Endothelial cell of umbilical vein (primary cell): ENCODE results near the gene AKR7A2. TPM values are rescaled to one million over a fixed set of nuclear protein-coding genes. Genes with fewer than 3 reads are reported as not detected.

ENCODE experiments used
- BruUV-seq: library from RNA; stranded (reverse); fragments of 400-500 nt; replicated peaks from 2 replicates; lab custom pipeline; 2021; lab: Mats Ljungman, UMichigan
- CTCF ChIA-PET: fragments of 300-600, 350-600 bp; sonication (Branson Sonifier 250); formaldehyde crosslinking; loops from one replicate; lab custom pipeline; 2021; ENCODE audit warnings: antibody characterized with exemption, inconsistent platforms; lab: Charles Lee
- POLR2A ChIA-PET: fragments of 300-600, 350-600 bp; sonication (Branson Sonifier 250); formaldehyde crosslinking; loops from one replicate; lab custom pipeline; 2021; ENCODE audit warnings: antibody characterized with exemption, inconsistent platforms; lab: Charles Lee
- DNase-seq: peaks from one replicate; pipeline ENCODE4 v3.0.0-alpha.2; 2011; ENCODE audit warnings: low read depth, low spot score
- FAIRE-seq: peaks from 2 replicates; lab custom pipeline; 2011; peaks lifted over from hg19 to GRCh38; lab: Jason Lieb, UNC
- H2AFZ ChIP-seq: 2 replicates; pipeline ENCODE4 v1.6.0; 2012; ENCODE audit warnings: low read depth, low read length, control low read depth, inconsistent platforms
- H3K27ac ChIP-seq: 2 replicates; pipeline ENCODE4 v1.5.1; 2011; ENCODE audit warnings: low read depth, mild to moderate bottlenecking, control low read depth, low read length, moderate library complexity; ENCODE audit not compliant: insufficient read depth
- H3K27me3 ChIP-seq, 2 experiments: 2 replicates each; pipeline versions ENCODE4 v1.6.0 to v1.6.1; 2011; ENCODE audit warnings: low read length in 2 of 2, mixed read lengths in 1 of 2; ENCODE audit not compliant: control insufficient read depth in 2 of 2, insufficient read depth in 2 of 2
- H3K36me3 ChIP-seq, 2 experiments: 2 replicates in 1 of 2; 3 replicates in 1 of 2; pipeline ENCODE4 v1.5.1; 2011; ENCODE audit warnings: low read length in 2 of 2, mild to moderate bottlenecking in 1 of 2, moderate library complexity in 1 of 2; ENCODE audit not compliant: control insufficient read depth in 2 of 2, insufficient read depth in 2 of 2; ENCODE audit errors: extremely low read depth in 1 of 2
- H3K4me1 ChIP-seq: 3 replicates; pipeline ENCODE4 v1.5.1; 2011; ENCODE audit warnings: mild to moderate bottlenecking, low read length; ENCODE audit not compliant: control insufficient read depth, insufficient read depth; ENCODE audit errors: extremely low read depth
- H3K4me2 ChIP-seq: 2 replicates; pipeline ENCODE4 v1.6.1; 2011; ENCODE audit warnings: low read length, control low read depth, mixed read lengths; ENCODE audit not compliant: insufficient read depth
- H3K4me3 ChIP-seq, 3 experiments: fragments of 200-600 bp in 1 of 3; sonication (generic), shearing (Covaris generic) in 1 of 3; replicated peaks in 1 of 3; 2 replicates each; pipeline ENCODE4 v1.5.1; 2011 to 2016; ENCODE audit warnings: control low read depth in 3 of 3, low read length in 3 of 3, mild to moderate bottlenecking in 2 of 3, inconsistent platforms in 1 of 3, low read depth in 1 of 3, moderate library complexity in 1 of 3; ENCODE audit not compliant: insufficient read depth in 1 of 3
- H3K79me2 ChIP-seq: 2 replicates; pipeline ENCODE4 v1.6.0; 2012; ENCODE audit warnings: low read length, inconsistent platforms; ENCODE audit not compliant: control insufficient read depth, insufficient read depth
- H3K9ac ChIP-seq: replicated peaks from 2 replicates; pipeline ENCODE3; 2011; ENCODE audit warnings: low read length, control low read depth; ENCODE audit not compliant: insufficient read depth; ENCODE audit errors: extremely low read depth
- H3K9me1 ChIP-seq: replicated peaks from 3 replicates; pipeline ENCODE4 v1.6.0; 2011; ENCODE audit warnings: mild to moderate bottlenecking, low read length; ENCODE audit not compliant: control insufficient read depth, insufficient read depth; ENCODE audit errors: extremely low read depth
- H3K9me3 ChIP-seq: replicated peaks from 2 replicates; pipeline ENCODE4 v1.5.1; 2012; ENCODE audit warnings: low read length, inconsistent platforms; ENCODE audit not compliant: control insufficient read depth, insufficient read depth
- H4K20me1 ChIP-seq: replicated peaks from 2 replicates; pipeline ENCODE3; 2011; ENCODE audit warnings: mild to moderate bottlenecking, low read length; ENCODE audit not compliant: control insufficient read depth, insufficient read depth; ENCODE audit errors: extremely low read depth
- EZH2 ChIP-seq: IDR thresholded peaks from 2 replicates; pipeline ENCODE4 v1.6.1; 2012; ENCODE audit warnings: borderline replicate concordance, low read depth, mild to moderate bottlenecking, moderate library complexity, low read length, inconsistent platforms; ENCODE audit not compliant: severe bottlenecking
- FOS ChIP-seq: IDR thresholded peaks from 2 replicates; pipeline ENCODE4 v1.6.1; 2011; ENCODE audit warnings: mild to moderate bottlenecking, low read length, moderate library complexity, borderline replicate concordance; ENCODE audit not compliant: insufficient read depth
- GATA2 ChIP-seq: IDR thresholded peaks from 2 replicates; pipeline ENCODE4 v1.7.0; 2011; ENCODE audit warnings: low read depth, mild to moderate bottlenecking, moderate library complexity, mixed read lengths, low read length; ENCODE audit not compliant: insufficient read length, insufficient read depth
- JUN ChIP-seq: IDR thresholded peaks from 2 replicates; pipeline ENCODE4 v1.6.1; 2011; ENCODE audit warnings: borderline replicate concordance, low read depth; ENCODE audit not compliant: insufficient read length, insufficient read depth
- MAX ChIP-seq: IDR thresholded peaks from 2 replicates; pipeline ENCODE4 v1.6.1; 2011; ENCODE audit not compliant: insufficient read depth, insufficient read length
- MYC ChIP-seq: IDR thresholded peaks from one replicate; pipeline ENCODE4 v1.6.1; 2011; ENCODE audit warnings: mild to moderate bottlenecking, low read depth, low read length
- POLR2A ChIP-seq: IDR thresholded peaks from 2 replicates; pipeline ENCODE4 v1.6.1; 2012; ENCODE audit warnings: low read depth, mild to moderate bottlenecking, control low read depth, low read length
- POLR2AphosphoS5 ChIP-seq: IDR thresholded peaks from 2 replicates; pipeline ENCODE4 v1.6.1; 2012; ENCODE audit warnings: low read depth, mild to moderate bottlenecking, control low read depth, low read length, moderate library complexity; ENCODE audit not compliant: insufficient read depth
- dilution Hi-C: fragments of 300-500 bp; cut with MboI; formaldehyde crosslinking; loops from one replicate; pipeline ENCODE4 v1.15.0; 2019; ENCODE audit warnings: low sequenced_read_pairs; ENCODE audit not compliant: extremely low pct_ligation_motif_present
- intact Hi-C: fragments of 100-400 bp; cut with micrococcal nuclease; formaldehyde crosslinking; loops from one replicate; pipeline ENCODE4 v1.10.0; 2022
- polyA plus RNA-seq, 4 experiments: library from polyadenylated mRNA; depleted of rRNA in 3 of 4; stranded (reverse) in 3 of 4; unstranded in 1 of 4; fragments of >200 nt; gene quantifications; 2 replicates each; pipeline versions ENCODE4 v1.2.1 to v1.2.3, GENCODE V29; 2011 to 2012; ENCODE audit warnings: missing spikeins in 1 of 4
- total RNA-seq: library from RNA; stranded (reverse); gene quantifications from 2 replicates; pipeline ENCODE4 v1.2.3, GENCODE V29; 2021
- TF ChIP-seq, protein P1 (sequence below), 2 donors: IDR thresholded peaks; 1 replicate in 1 of 2; 2 replicates in 1 of 2; pipeline ENCODE4 v1.5.1; 2011; ENCODE audit warnings: low read length in 2 of 2, mild to moderate bottlenecking in 2 of 2, moderate library complexity in 2 of 2, control low read depth in 1 of 2, inconsistent platforms in 1 of 2, low read depth in 1 of 2; ENCODE audit not compliant: insufficient read depth in 1 of 2; ENCODE audit errors: extremely low read depth in 1 of 2

AKR7A2 gene
- total and polyA plus RNA-seq, 2 donors (not counting 3 experiments of a cell fraction or from before 2014, with no cell fraction given) = 48.0 to 70.7 TPM

- BruUV-seq = no TSS peak
- DNase-seq (no peak), FAIRE-seq (no peak)
- H3K4me3 ChIP-seq = no peak overlapping the region
- H3K9me3 ChIP-seq = no peaks in the 10 kb centered on the region
- H3K27me3 ChIP-seq = no peaks in the 10 kb centered on the region
- no peak overlapping the region for H3K9ac ChIP-seq
- dilution Hi-C loops (no loop called here), intact Hi-C loops (no loop called here)
- H3K36me3 ChIP-seq = peaks cover 0 to 4% of the 10 kb centered on the region in 2 experiments
- POLR2A ChIA-PET = no interaction called here
- H4K20me1 ChIP-seq = no peaks in the 10 kb centered on the region
- no peak overlapping the region for H3K27ac ChIP-seq
- H3K79me2 ChIP-seq = no peaks in the 10 kb centered on the region
- CTCF ChIA-PET = interaction anchor here (1.3 kb wide), 1 partner anchor 321 kb away, joined by 5 read pairs; no protein-coding TSS in a partner anchor
- H3K4me1 ChIP-seq = peaks cover 4% of the 10 kb centered on the region
- H3K9me1 ChIP-seq = no peaks in the 10 kb centered on the region
- H2AFZ ChIP-seq = no peak overlapping the region
- no peak overlapping the region for H3K4me2 ChIP-seq
- TF ChIP-seq MYC = no peak
- TF ChIP-seq, protein P1, sequence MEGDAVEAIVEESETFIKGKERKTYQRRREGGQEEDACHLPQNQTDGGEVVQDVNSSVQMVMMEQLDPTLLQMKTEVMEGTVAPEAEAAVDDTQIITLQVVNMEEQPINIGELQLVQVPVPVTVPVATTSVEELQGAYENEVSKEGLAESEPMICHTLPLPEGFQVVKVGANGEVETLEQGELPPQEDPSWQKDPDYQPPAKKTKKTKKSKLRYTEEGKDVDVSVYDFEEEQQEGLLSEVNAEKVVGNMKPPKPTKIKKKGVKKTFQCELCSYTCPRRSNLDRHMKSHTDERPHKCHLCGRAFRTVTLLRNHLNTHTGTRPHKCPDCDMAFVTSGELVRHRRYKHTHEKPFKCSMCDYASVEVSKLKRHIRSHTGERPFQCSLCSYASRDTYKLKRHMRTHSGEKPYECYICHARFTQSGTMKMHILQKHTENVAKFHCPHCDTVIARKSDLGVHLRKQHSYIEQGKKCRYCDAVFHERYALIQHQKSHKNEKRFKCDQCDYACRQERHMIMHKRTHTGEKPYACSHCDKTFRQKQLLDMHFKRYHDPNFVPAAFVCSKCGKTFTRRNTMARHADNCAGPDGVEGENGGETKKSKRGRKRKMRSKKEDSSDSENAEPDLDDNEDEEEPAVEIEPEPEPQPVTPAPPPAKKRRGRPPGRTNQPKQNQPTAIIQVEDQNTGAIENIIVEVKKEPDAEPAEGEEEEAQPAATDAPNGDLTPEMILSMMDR (IDR thresholded peaks at IDR 0.05; ENCODE audit: extremely low read depth in 1 of 2, insufficient read depth in 1 of 2, low read depth in 1 of 2, low read length in 2 of 2) = no peak
- no peak for TF ChIP-seq JUN
Measured at GRCh38 chr1:19332832-19333231, 20.9 kb upstream of the AKR7A2 start.

GRCh38 chr1:19331262-19331878 lies 19.4 kb upstream of the AKR7A2 start:
- POLR2A ChIA-PET = interaction anchor here (0.6 kb wide), 2 partner anchors 116 to 331 kb away, joined by 4 to 5 read pairs; no protein-coding TSS in a partner anchor
- Histone ChIP-seq H3K9me3 (no peaks in the 10 kb centered on the region), H2AFZ (no peak overlapping the region), H3K4me3 (no peak overlapping the region), H3K36me3 (peaks cover 0 to 16% of the 10 kb centered on the region in 2 experiments), H3K79me2 (no peaks in the 10 kb centered on the region), H3K9ac (no peak overlapping the region), H3K9me1 (no peaks in the 10 kb centered on the region), H3K4me2 (no peak overlapping the region), H4K20me1 (no peaks in the 10 kb centered on the region), H3K4me1 (no peaks in the 10 kb centered on the region), H3K27ac (no peak overlapping the region), H3K27me3 (no peaks in the 10 kb centered on the region)
- dilution Hi-C loops = no loop called here
- BruUV-seq = no TSS peak
- TF ChIP-seq POLR2AphosphoS5 (no peak), EZH2 (no peak), POLR2A (no peak), FOS (no peak), GATA2 (no peak), MAX (no peak)
- TF ChIP-seq, protein P1 (IDR thresholded peaks at IDR 0.05; ENCODE audit: extremely low read depth in 1 of 2, insufficient read depth in 1 of 2, low read depth in 1 of 2, low read length in 2 of 2) = no peak
- CTCF ChIA-PET = interaction anchor here (0.8 to 2.5 kb wide), 3 partner anchors 11 to 323 kb away, joined by 3 to 10 read pairs (median 3); no protein-coding TSS in a partner anchor
- intact Hi-C loops = no loop called here
- DNase-seq (no peak), FAIRE-seq (no peak)
